HepG2 (cell line): Measurements from ENCODE around the gene GDPD5. TPM values are rescaled to one million over a fixed set of nuclear protein-coding genes. Genes with fewer than 3 reads are reported as not detected.

ENCODE experiments used
- ATAC-seq: fragments of 200-7000 bp; cut with Tn5 transposase; 3 replicates; pipeline ENCODE4 v1.9.1; 2020; ENCODE audit warnings: mild to moderate bottlenecking, moderate library complexity
- BruUV-seq: library from RNA; stranded (reverse); fragments of 400-500 nt; replicated peaks from 2 replicates; lab custom pipeline; 2021; lab: Mats Ljungman, UMichigan
- CTCF ChIA-PET: fragments of 300-600 bp; formaldehyde crosslinking; extraction: SDS; loops from one replicate; lab custom pipeline; 2021; ENCODE audit warnings: low total read pairs, inconsistent platforms, low intra/inter-chr PET ratio; lab: Yijun Ruan, JAX
- POLR2A ChIA-PET: fragments of 350-600 bp; sonication (Branson Sonifier 250); formaldehyde crosslinking; loops from one replicate; lab custom pipeline; 2020; ENCODE audit warnings: antibody characterized with exemption, inconsistent platforms; lab: Yijun Ruan, JAX
- DNase-seq: peaks from one replicate; pipeline ENCODE4 v3.0.0-alpha.2; 2015; ENCODE audit warnings: low spot score
- FAIRE-seq: peaks from 3 replicates; lab custom pipeline; 2011; peaks lifted over from hg19 to GRCh38; lab: Jason Lieb, UNC
- H2AFZ ChIP-seq: one replicate; pipeline ENCODE4 v1.6.1; 2011; ENCODE audit warnings: low read length, inconsistent platforms
- H3K27ac ChIP-seq: fragments of 300-600 bp; 3 replicates; pipeline ENCODE4 v1.8.0; 2011; ENCODE audit warnings: mixed run types, mild to moderate bottlenecking, mixed read lengths, low read length, inconsistent platforms; ENCODE audit not compliant: insufficient read depth; ENCODE audit errors: extremely low read length
- H3K27me3 ChIP-seq, 2 experiments: fragments of 200-600 bp in 1 of 2; 2 replicates in 1 of 2; 3 replicates in 1 of 2; pipeline versions ENCODE4 v1.6.0 to v1.8.0; 2011; ENCODE audit warnings: low read length in 2 of 2, mild to moderate bottlenecking in 2 of 2, moderate library complexity in 2 of 2, inconsistent platforms in 1 of 2; ENCODE audit not compliant: insufficient read depth in 2 of 2, control insufficient read depth in 1 of 2
- H3K36me3 ChIP-seq, 2 experiments: fragments of 200-600 bp in 1 of 2; replicated peaks in 1 of 2; 2 replicates in 1 of 2; 3 replicates in 1 of 2; pipeline versions ENCODE4 v1.5.1 to v1.8.0; 2011; ENCODE audit warnings: low read length in 2 of 2, inconsistent platforms in 1 of 2; ENCODE audit not compliant: insufficient read depth in 2 of 2, control insufficient read depth in 1 of 2
- H3K4me1 ChIP-seq: 2 replicates; pipeline ENCODE4 v1.5.1; 2012; ENCODE audit warnings: low read length, inconsistent platforms; ENCODE audit not compliant: insufficient read depth
- H3K4me2 ChIP-seq: 2 replicates; pipeline ENCODE4 v1.6.0; 2011; ENCODE audit warnings: low read depth, low read length, inconsistent platforms
- H3K4me3 ChIP-seq, 3 experiments: fragments of 200-600 bp in 1 of 3; sonication (generic), shearing (Covaris generic) in 1 of 3; replicated peaks in 1 of 3; 2 replicates each; pipeline ENCODE4 v1.5.1; 2011 to 2016; ENCODE audit warnings: low read length in 3 of 3, inconsistent platforms in 2 of 3, low read depth in 2 of 3, mild to moderate bottlenecking in 2 of 3, control low read depth in 1 of 3, mixed read lengths in 1 of 3; ENCODE audit not compliant: insufficient read depth in 1 of 3
- H3K79me2 ChIP-seq: one replicate; pipeline ENCODE4 v1.6.1; 2011; ENCODE audit warnings: low read length, inconsistent platforms; ENCODE audit not compliant: insufficient read depth
- H3K9ac ChIP-seq: 2 replicates; pipeline ENCODE4 v1.6.0; 2011; ENCODE audit warnings: mild to moderate bottlenecking, low read depth, low read length, inconsistent platforms; ENCODE audit not compliant: insufficient read depth
- H3K9me3 ChIP-seq: 2 replicates; pipeline ENCODE4 v1.5.1; 2012; ENCODE audit warnings: mild to moderate bottlenecking, low read length
- H4K20me1 ChIP-seq: 2 replicates; pipeline ENCODE4 v1.6.0; 2011; ENCODE audit warnings: inconsistent platforms, mild to moderate bottlenecking, low read length, moderate library complexity; ENCODE audit not compliant: insufficient read depth
- AKAP8 ChIP-seq: sonication (generic); formaldehyde crosslinking; IDR thresholded peaks from 2 replicates; pipeline ENCODE4 v1.5.1; 2020; ENCODE audit warnings: mild to moderate bottlenecking, missing genetic modification reagents
- ETV6 ChIP-seq: sonication (generic); formaldehyde crosslinking; conservative IDR thresholded peaks from 2 replicates; pipeline ENCODE4 v1.4.0; 2020; ENCODE audit warnings: missing genetic modification reagents
- HIVEP1 ChIP-seq: sonication (generic); formaldehyde crosslinking; IDR thresholded peaks from 2 replicates; pipeline ENCODE4 v1.4.0; 2020; ENCODE audit warnings: mild to moderate bottlenecking, missing genetic modification reagents
- MXD4 ChIP-seq: IDR thresholded peaks from 2 replicates; pipeline ENCODE4 v1.6.1; 2016; ENCODE audit warnings: mild to moderate bottlenecking, missing biosample characterization, missing genetic modification reagents
- RAD51 ChIP-seq: fragments of 450-650 bp; IDR thresholded peaks from 2 replicates; pipeline ENCODE4 v1.6.1; 2016; ENCODE audit warnings: borderline replicate concordance
- SMAD1 ChIP-seq: sonication (generic); formaldehyde crosslinking; IDR thresholded peaks from 2 replicates; pipeline ENCODE4 v1.4.0; 2020; ENCODE audit warnings: missing genetic modification reagents, low read depth, mild to moderate bottlenecking, borderline replicate concordance
- ZNF790 ChIP-seq: sonication (generic); formaldehyde crosslinking; IDR thresholded peaks from 2 replicates; pipeline ENCODE4 v1.8.0; 2022; ENCODE audit warnings: missing genetic modification reagents, mild to moderate bottlenecking, borderline replicate concordance
- ZNF816 ChIP-seq: sonication (generic); formaldehyde crosslinking; IDR thresholded peaks from 2 replicates; pipeline ENCODE4 v1.8.0; 2022; ENCODE audit warnings: missing genetic modification reagents, mild to moderate bottlenecking, borderline replicate concordance
- ZSCAN12 ChIP-seq: sonication (generic); formaldehyde crosslinking; IDR thresholded peaks from 2 replicates; pipeline ENCODE4 v1.9.0; 2021; ENCODE audit warnings: mild to moderate bottlenecking, missing genetic modification reagents
- ZSCAN30 ChIP-seq: sonication (generic); formaldehyde crosslinking; IDR thresholded peaks from 2 replicates; pipeline ENCODE4 v1.5.0; 2020; ENCODE audit warnings: mild to moderate bottlenecking, missing genetic modification reagents
- WGBS: methylation state at CpG from one replicate; pipeline ENCODE4 v1.1.6; 2017; ENCODE audit warnings: low lambda C conversion rate; 5-methylcytosine and 5-hydroxymethylcytosine counted together
- in situ Hi-C: cut with HindIII; loops from 2 replicates; pipeline ENCODE4 v1.10.0; 2017; ENCODE audit warnings: low pct_unique_long_range_greater_than_20kb; ENCODE audit not compliant: extremely low pct_ligation_motif_present
- intact Hi-C: fragments of 100-400 bp; cut with micrococcal nuclease; formaldehyde crosslinking; loops from one replicate; pipeline ENCODE4 v1.10.0; 2022; ENCODE audit not compliant: unreplicated experiment
- polyA plus RNA-seq, 8 experiments: library from polyadenylated mRNA; depleted of rRNA in 3 of 8; stranded (reverse) in 7 of 8; unstranded in 1 of 8; fragments of >200 nt; fragmentation: Illumina TruSeq in 4 of 8; extraction: Trizol in 4 of 8; gene quantifications; 2 replicates each; pipeline versions ENCODE4 v1.2.1 to v1.2.3, GENCODE V29; 2011 to 2016; ENCODE audit warnings: low read depth in 4 of 8, missing spikeins in 1 of 8, mixed read lengths in 1 of 8; ENCODE audit not compliant: insufficient read depth in 1 of 8
- total RNA-seq, 5 experiments: library from RNA; depleted of rRNA; stranded (reverse); fragments of >200 nt; fragmentation: Illumina TruSeq; extraction: Trizol; gene quantifications; 2 replicates each; pipeline ENCODE4 v1.2.3, GENCODE V29; 2016; ENCODE audit warnings: low read depth in 1 of 5
- TF ChIP-seq, protein P1 (sequence below): IDR thresholded peaks from 2 replicates; pipeline ENCODE4 v1.6.1; 2016; ENCODE audit warnings: low read depth, borderline replicate concordance

GDPD5 gene
- total and polyA plus RNA-seq, 2 of the 13 experiments (the other 11 are each of a cell fraction or from before 2014, with no cell fraction given): 55.0 to 67.5 TPM

- TF ChIP-seq MXD4 (CRISPR knock-in tag) (no peak), AKAP8 (CRISPR knock-in tag) (0 out of 2 replicates have a peak, but pooled peaks have one; percentile 28)
- Histone ChIP-seq H4K20me1 (no peaks in the 10 kb centered on the region), H3K4me3 (no peak overlapping the region), H3K4me1 (no peaks in the 10 kb centered on the region), H3K36me3 (peaks cover 27 to 34% of the 10 kb centered on the region in 2 experiments; a peak in 4 of 5 replicates), H3K9me3 (no peaks in the 10 kb centered on the region), H3K4me2 (no peak overlapping the region), H3K27me3 (no peaks in the 10 kb centered on the region), H2AFZ (no peak overlapping the region), H3K9ac (no peak overlapping the region), H3K27ac (no peak overlapping the region), H3K79me2 (no peaks in the 10 kb centered on the region)
- no peak for ATAC-seq
- WGBS: 99% methylated on average over 10 of the region's 11 CpGs
- no peak for DNase-seq
- ChIA-PET POLR2A (no interaction called here), CTCF (no interaction called here)
- FAIRE-seq: no peak
- intact Hi-C loops: no loop called here
- in situ Hi-C loops: loop anchor here (5.0 kb wide), 1 partner anchor 83 kb away; no protein-coding TSS in a partner anchor
- BruUV-seq: no TSS peak
Measured at GRCh38 chr11:75449776-75450175, 76.0 kb downstream of the GDPD5 start.

DNA sequence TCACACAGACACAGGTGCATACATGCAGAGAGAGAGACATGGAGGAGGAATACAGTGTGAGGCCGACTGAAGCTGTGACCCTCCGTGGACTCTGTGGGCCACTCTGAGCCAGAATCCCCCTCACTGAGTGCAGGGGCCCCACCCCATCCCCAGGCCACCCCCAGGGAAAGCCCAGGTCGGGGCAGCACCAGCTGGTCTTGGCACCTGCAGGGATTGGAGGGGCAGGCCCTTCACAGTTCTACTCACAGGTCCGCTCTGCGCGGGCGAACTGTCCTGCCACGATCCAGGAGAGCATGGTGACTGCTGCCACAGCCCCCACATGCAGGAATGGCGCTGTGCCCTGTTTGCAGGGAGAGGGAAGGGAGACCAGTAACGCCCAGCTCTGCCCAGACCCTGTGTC, 76.5 kb downstream of the GDPD5 start:
- no peak for DNase-seq
- in situ Hi-C loops (loop anchor here (5.0 kb wide), 1 partner anchor 83 kb away; no protein-coding TSS in a partner anchor), intact Hi-C loops (no loop called here)
- TF ChIP-seq ZSCAN30 (CRISPR knock-in tag) (no peak), HIVEP1 (CRISPR knock-in tag) (no peak), RAD51 (no peak), ZNF790 (CRISPR knock-in tag) (no peak), ZNF816 (CRISPR knock-in tag) (no peak), ETV6 (CRISPR knock-in tag) (no peak), ZSCAN12 (no peak), SMAD1 (no peak)
- TF ChIP-seq, protein P1, sequence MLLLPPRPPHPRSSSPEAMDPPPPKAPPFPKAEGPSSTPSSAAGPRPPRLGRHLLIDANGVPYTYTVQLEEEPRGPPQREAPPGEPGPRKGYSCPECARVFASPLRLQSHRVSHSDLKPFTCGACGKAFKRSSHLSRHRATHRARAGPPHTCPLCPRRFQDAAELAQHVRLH (CRISPR knock-in tag): no peak
- Histone ChIP-seq H3K79me2 (no peaks in the 10 kb centered on the region), H3K9me3 (no peaks in the 10 kb centered on the region), H3K27me3 (no peaks in the 10 kb centered on the region), H3K4me2 (no peak overlapping the region), H3K36me3 (peaks cover 27 to 33% of the 10 kb centered on the region in 2 experiments; a peak in 4 of 5 replicates), H3K4me1 (no peaks in the 10 kb centered on the region), H3K27ac (no peak overlapping the region), H2AFZ (no peak overlapping the region), H3K9ac (no peak overlapping the region), H3K4me3 (no peak overlapping the region), H4K20me1 (no peaks in the 10 kb centered on the region)
- BruUV-seq: no TSS peak
- no peak for ATAC-seq
- CTCF ChIA-PET: no interaction called here
- WGBS: 93% methylated on average over 5 of the region's 10 CpGs
- FAIRE-seq: no peak
- POLR2A ChIA-PET: no interaction called here
